Stimulated activated CD4-positive, alpha-beta T cell treated with anti-CD3 and anti-CD28 coated beads, Interleukin-2, amount 100 ng/mL, for 24 hours (primary cell): ENCODE data around the gene AADAC.
"Not testable (repeated sequence)": the region's sequence is repeated elsewhere in the genome, so short reads cannot be mapped to it uniquely, and the experiment has no call there.

Experiments
- DNase-seq, 2 donors: peaks; one replicate each; pipeline ENCODE4 v3.0.0-alpha.2; 2020

AADAC gene

DNA sequence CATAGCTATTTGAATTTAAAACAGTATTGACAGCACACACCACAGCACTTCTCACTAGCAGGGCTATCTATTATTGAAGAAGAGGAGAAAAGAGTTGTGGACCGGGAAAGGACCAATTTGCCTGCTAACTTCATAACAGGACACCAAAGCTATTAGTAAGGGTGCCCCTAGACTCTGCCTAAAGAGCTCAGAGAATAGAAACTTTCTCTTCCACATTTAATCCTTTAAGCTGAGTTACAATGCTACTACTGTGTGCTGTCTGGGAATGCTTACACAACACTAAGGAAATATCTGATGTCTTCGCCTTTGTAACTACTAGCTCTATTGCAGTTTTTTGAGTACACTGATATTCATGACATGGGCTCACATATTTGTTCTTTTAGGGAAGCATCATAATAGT, 13.5 kb upstream of the AADAC start:
- DNase-seq: no peak

DNA sequence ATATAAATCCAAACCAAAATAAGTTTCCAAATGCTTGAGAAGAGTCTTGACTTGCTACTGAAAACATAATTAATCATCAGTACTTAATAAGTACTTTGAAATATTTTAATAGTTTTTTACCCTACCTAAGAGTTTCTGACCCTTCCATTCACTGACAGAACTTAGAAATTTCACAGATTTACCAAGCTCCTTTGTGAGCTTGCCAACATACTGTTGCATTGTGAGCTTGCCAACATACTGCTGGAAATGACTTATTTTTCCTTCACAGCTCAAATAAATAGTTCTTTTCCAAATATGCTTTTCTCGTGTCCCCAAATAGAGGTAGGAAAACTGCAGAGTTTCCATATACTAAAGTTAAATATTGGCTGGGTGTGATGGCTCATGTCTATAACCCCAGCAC, 9.6 kb upstream of the AADAC start:
- DNase-seq: no peak

DNA sequence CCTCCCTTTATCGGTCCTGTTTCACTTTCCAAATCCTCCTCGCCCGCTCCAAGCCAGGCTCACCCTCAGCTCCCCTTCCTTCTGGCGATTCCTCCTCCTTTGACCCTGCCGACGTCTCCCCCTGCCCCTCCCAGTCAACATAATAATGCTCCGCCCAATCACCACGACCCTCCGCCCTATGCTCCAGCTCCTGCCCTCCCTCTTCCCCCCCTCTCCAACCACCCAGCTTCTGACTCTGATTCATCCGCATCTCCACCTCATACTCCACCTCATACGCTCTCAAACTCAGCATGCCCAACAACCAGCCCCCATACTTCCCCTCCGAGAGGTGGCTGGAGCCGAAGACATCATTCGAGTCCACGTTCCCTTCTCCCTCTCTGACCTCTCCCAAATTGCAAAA, 7.1 kb upstream of the AADAC start:
- no peak for DNase-seq

DNA sequence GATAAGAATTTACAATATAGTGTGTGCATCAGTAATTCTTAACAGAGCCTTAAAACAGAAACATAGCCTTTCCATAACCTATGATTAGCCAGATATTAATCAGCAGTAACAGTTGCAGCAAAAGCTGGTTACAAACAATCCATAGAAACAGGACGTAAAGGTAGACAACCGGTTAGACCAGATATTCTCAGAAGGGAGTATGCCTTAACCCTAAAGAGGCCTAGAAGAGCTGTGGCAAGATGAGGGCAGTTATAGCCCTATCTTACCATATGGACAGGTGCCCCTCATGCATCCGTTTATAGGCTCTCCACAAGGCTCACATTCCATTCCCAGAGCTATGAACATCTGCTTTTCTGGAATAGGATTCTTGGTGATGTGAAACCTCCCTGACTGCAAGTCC, 5.0 kb upstream of the AADAC start:
- not testable (repeated sequence) for DNase-seq

DNA sequence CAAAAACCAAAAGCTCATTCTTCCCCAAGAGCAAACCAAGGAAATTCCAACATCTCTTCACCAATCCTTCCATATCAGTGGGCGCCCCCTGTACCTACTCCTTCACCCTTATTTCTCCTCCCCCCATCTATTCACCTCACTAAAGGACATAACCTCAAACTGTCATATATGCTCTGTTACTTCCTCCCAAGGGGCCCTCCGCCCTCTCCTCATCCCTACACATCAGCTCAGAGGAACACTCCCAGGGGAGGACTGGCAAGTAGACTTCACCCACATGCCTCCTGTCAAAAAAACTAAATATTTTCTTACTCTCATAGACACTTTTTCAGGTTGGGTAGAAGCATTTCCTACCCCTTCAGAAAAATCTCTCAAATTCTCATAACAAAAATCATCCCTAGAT, 2.4 kb upstream of the AADAC start:
- DNase-seq: no peak

DNA sequence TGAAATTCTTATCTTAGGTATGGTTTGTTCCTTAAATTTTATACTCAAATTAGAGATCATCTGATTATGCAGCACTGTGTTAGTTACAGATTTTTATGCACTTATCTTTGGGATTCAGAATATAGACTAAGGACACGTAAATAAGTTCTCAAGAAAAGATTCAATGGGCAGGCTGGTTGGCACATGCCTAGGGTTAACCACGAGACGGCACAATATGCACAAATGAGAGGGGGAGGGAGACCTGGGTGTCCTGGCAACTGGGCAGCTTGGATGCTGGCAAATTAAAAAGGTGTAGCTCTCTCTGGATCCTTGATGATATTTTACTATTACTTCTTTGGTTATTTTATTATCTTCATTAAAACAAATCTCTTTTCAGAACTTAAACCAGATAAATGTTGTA, 672 bp downstream of the AADAC start:
- no peak for DNase-seq

DNA sequence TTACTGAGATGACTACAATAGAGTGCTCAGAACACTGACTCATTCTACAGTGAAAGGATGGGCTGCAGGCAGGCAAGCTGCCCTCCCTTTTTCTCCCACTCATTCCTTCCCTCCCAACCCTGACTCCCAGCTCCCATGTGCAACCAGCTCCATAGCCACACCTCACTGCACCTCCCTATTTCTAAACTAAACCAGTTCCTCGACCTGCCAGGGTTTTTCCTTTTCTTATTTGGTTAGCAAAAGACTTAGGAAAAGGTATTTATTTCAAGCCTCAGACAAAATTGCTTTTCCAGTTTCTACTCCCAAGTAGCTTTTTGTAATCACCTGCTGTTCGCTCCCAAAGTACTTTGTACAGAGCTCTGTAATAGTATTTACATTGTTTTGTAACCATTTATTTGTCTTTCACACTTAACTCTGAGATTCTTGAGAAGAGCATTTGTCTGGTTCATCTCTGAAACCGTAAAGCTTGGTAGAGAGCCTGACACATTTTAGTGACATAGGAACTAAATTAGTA, 2.2 kb downstream of the AADAC start:
- DNase-seq: no peak

DNA sequence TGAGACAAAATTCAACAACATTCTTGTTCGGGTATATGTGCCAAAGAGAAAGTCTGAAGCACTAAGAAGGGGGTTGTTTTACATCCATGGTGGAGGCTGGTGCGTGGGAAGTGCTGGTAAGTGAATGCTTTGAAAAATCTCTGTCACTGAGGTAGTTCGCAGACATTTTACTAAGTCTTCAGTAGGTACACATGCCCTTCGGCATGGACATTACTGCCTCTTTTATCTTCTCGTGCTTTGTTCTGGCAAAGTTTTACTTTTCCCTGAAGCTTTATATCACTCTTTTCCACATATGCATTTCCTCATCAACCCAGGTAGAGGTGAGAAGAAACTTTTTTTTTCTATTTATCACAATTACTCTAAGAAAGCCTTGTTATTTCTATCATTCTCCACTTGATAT, 3.6 kb downstream of the AADAC start:
- no peak for DNase-seq

DNA sequence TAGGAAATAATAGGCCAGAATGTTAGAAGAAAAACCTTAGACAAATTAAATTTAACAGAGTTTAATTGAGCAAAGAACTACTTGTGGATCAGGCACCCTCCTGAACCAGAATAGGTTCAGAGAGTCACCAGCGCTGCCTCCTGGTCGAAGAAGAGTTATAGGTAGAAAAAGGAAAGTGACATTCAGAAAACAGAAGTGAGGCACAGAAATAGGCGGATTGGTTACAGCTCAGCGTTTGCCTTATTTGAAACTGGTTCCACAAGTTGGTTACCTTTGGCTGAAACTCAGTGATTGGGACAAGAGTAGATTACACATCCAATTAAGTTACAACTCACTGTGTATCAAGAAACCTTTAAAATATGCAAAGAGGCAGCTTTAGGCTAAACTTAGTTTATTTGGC, 4.4 kb downstream of the AADAC start:
- DNase-seq: no peak

DNA sequence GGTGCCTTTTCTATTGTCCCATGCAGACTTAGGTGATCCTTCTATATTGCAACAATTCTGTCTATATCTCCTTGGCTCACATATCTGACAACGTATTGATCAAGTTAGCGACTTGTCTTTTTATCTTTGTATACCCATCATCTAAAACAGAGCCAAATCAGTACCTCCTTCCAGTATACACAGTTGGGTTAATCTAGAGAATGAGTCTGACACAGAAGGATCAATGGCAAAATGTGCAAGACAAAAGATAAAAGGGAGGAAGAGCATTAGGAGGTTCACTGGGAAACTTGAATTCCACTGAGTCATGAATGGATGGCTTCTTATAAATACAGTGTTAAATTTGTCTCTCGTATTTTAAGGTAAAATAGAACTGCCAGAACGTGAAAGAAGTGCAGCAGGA, 6.0 kb downstream of the AADAC start:
- no peak for DNase-seq

DNA sequence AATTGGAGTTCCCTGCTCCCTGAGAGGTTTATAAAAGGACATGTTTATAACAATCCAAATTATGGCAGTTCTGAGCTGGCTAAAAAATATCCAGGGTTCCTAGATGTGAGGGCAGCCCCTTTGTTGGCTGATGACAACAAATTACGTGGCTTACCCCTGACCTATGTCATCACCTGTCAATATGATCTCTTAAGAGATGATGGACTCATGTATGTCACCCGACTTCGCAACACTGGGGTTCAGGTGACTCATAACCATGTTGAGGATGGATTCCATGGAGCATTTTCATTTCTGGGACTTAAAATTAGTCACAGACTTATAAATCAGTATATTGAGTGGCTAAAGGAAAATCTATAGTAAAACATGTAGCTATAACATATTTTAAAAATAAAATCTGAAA, 13.9 kb downstream of the AADAC start:
- DNase-seq: no peak

DNA sequence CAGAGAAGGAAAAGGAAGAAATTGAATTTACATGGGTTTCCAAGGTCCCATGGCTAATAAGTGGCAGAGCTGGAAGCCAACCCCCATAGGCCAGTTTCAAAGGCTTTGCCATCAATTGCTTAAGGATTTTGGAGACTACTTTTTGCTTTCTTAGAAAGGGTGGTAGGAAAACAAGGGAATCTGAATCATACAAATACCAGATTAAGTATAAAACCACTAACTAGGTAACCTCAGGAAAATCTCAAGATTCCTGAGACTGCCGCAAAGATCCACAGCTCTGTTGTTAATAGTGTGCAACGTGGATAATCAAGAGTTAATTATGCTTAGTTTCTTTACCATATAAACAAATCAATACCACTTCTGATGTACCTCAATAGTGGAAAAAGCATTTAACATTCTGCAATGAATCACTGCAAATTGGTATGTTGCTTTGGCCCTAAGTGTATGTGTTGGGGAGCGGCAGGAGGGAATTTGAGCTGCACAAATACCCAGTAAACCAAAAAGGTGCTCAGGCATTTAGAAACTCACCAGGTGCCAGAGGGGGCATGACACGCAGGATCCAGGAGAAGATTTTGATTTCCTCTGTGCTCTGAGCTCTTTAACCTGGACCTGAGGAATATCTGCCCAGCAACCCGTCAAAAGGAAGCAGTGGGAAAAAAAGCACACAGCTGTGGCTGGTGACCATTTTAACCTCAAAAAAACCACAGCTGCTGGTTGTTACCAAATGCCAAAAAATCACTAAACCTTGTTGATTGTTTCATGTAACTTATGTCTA, 22.0 kb downstream of the AADAC start:
- no peak for DNase-seq

DNA sequence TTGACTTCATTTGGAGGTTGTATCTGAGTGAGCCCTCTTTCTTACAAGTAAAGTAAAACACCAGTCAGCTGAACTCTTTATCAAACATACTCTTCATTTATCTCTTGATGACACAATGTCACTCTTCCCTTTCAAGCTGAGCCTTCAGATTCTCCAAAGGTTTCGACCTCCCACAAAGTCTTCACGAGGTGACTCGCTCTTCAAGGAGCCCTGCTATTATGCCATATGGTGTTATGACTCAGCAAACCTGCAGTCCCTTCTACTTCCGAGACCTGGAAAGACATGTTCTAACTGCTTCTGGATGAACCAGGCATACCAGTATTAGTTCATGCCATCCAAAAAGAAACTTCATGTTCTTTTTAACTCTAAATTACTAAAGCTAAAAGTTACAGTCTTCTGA, 23.1 kb downstream of the AADAC start:
- DNase-seq: no peak

DNA sequence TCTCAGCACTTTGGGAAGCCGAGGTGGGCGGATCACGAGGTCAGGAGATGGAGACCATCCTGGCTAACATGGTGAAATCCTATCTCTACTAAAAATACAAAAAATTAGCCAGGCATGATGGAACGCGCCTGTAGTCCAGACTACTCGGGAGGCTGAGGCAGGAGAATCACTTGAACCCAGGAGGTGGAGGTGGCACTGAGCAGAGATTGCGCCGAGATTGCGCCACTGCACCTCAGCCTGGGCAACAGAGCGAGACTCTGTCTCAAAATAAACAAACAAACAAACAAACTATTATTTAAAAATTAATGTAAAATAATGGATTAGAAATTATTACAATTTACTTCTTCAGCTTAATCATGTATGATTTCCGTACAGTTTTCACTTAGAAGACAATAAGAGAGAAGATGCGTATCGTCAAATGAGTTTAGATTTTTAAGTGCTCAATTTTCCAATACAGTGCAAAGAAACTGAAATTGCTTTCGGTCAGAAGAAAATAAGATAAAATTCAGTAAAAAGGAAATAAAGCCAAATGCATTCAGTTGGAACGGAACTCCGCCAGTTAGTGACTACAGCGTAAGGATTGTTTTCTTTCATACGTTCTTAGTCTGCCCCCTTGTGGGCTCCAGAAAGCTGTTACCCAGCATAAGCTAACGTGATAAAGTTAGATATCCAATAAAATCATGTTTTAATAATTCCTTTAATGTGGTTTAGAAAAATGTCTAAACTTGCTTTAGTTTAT, 24.8 kb downstream of the AADAC start:
- peak; percentile 14 to 29 for DNase-seq

DNA sequence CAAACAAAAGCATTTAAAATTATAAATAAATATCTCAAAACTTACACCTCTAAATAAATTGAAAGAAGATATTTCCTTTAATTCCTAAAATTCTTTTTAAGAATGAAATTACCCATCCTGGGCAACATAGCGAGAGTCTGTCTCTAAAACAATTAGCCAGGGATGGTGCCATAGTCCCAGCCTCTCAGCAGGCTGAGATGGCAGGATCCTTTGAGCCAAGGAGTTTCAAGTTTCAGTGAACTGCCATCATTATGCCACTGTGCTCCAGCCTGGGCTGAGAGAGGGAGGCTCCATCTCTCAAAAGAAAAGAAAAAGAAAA, 25.4 kb downstream of the AADAC start:
- DNase-seq: no peak

DNA sequence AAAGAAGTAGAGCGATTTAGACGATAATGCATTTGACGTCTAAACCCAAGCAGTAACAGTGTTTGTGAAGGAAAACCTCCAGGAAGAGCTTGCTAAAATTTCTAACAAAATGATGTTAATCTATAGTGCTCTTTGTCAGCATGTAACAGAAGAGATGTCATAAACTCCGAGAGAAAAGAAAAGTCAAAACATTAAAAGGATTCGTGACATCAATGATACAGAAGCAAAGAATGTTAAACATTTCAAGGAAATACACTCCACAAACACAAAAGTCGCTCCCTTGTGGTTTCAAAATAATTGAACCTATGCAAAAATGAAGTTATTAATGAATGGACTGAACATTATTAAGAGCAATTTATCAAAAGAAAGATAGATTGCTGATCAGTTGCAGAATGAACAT, 27.9 kb downstream of the AADAC start:
- DNase-seq: no peak

DNA sequence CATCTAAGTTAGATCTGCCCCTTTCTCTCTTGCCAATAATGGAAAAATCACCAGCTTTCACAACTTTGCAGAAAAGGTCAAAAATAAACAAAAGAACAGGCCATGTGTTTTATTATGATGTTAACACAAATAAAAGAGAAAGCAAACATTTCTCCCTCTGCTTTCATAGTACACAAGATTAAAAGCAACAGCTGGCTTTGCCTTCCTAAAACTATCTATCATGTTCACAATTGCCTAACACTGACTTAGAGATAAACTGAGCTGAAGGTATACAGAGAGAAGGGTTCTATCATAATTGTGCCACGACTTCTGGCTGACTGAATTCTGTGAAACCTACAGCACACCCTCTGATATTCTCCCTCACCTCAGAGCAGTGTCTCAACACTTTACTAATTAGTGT, 29.4 kb downstream of the AADAC start:
- DNase-seq: no peak

DNA sequence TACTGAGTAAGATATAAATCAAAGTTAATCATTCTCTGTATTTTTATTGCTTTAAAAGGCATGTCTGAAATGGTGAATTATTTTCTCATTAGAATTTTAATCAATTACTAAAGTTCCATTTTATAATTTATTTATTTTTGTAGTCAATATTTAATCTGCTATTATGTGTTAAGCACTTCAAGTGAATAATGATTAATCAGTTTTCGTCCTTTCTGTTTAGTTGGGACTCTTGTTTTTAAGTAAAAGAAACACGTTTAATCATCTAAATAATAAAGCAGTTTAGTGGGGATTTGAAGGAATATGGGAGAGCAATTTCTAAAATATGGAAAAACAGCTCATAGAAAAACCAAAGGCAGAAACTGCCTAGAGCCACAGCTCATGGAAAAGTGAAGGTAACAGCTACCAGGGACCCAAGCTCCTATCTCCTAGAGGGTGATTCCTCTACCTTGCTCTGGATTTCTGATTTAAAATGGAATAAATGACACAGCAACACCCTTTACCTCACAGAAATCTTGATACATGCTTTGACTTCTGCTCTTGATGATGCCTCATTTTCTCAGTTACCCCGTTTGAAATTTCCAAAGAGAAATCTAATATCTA, 31.5 kb downstream of the AADAC start:
- no peak for DNase-seq

DNA sequence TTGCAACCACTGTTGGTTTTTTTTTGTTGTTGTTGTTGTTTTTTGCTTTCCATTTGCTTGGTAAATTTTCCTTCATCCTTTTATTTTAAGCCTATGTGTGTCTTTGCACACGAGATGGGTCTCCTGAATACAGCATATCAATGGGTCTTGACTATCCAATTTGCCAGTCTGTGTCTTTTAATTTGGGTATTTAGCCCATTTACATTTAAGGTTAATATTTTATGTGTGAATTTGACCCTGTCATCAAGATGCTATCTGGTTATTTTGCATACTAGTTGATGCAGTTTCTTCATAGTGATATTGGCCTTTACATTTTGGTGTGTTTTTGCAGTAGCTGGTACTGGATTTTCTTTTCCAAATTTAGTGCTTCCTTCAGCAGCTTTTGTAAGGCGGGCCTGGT, 36.1 kb downstream of the AADAC start:
- DNase-seq: not testable (repeated sequence)

DNA sequence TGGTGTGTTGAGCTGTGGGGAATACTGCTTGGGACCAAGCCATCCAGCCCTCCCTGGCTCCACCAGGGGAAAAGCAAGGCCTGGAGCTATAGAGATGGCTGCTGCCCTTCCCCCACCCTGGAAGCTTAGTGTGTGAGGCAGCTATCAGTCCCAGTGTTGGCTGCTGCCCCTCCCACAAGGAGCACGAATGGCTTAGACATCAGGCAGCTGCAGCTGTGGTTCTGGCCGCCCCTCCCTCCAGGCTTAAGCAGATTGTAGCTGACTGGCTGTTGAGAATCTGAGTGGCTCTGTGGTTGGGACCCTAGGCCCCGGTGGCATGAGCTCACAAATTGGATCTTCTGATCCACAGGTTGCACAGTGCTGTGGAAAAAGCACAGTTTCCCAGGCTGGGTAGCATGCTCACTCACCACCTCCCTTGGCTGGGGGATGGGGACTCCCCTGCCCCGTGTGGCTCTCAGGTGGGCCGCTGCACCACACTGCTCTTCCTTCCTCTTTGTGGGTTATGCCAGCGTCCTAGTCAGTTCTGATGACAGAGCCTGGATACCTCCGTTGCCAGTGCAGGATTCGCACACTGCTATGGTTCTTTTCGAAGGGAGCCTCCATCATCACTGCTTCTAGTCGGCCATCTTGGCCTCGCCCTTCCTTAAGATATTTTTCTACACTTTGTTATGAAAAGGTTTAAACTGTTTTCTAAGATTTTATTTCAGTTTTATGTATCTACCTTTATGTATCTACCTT, 38.3 kb downstream of the AADAC start:
- no peak for DNase-seq

DNA sequence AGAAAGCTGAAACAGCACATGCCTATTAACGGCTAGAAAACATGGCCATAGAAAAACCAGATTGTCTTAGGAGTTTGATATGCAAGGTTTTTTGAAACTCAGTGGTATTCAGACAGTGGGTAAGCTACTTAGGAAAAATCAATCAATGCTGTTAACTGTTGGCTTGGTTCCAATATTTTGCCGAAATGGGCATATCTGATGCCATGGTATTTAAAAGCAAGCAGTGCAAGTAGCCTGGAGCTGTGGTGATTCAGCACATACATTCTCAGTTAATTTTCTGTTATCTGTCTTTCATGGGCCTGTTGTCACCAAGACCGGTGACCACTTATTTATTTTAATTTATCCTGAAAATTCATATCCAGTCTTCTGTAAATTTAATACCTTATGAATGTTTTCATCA, 42.2 kb downstream of the AADAC start:
- DNase-seq: no peak

DNA sequence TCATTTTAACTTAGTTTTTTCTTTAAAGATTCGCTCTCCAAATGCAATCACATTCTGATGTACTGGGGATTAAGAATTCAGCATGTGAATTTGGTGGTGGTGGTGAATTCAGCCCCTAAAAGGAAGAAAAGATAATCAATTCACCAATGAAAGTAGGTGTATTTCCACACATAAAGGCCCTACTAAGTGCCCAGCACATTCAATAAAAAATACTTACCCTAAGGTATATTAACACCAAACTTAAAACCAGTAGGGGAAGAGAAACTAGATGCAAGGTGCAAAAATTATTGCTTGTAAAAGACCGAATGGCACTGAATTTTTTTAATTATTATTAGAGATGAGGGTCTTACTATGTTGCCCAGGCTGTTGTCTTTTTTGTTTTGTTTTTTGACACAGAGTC, 42.7 kb downstream of the AADAC start:
- DNase-seq: no peak

DNA sequence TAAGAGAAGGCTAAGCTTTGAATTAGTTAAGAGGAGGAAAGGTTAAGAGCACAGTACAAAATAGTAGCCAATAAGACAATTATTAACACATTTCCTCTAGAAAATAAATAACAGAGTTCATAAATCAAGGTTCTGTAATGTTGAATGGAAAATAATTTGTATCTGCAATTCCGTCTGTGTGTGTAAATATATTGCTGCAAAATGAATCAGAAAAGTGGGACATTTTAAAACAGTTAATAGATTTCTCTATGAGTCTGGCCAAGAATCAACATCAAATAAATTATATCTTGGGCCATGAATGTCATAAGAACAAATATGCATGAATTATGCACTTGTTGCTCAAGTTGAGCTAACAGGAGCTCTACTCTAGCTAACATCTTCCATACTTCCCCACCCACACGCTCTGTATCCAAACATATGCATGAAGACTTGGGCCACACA, 45.3 kb downstream of the AADAC start:
- no peak for DNase-seq

DNA sequence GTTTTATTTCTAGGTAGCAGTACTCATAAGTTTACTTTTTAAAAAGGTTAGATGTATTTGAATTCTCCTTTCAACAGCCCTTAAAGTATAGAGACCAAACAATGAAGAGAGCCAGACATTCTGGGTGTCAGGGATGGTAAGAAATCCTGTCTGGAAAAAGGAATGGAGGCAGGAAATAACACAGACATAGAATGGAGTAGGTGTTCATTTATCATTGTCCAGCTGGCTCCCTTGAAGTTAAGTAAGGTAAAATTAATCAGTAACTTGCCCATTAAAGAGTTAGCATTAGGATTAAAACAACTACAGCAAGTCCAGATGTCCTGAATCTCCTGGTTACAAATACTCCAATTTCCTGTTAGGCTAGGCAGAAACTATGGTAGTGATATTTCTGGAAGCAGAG, 46.0 kb downstream of the AADAC start:
- DNase-seq: no peak
